ENCODE data around the gene HECW1.
"Not testable (repeated sequence)": the region's sequence is repeated elsewhere in the genome, so short reads cannot be mapped to it uniquely, and the experiment has no call there.

HECW1 gene

GRCh38 chr7:43572516-43573049 lies 460.1 kb downstream of the HECW1 start:
- no peak for DNase-seq (ENCODE audit: low read depth)
- TF ChIP-seq, protein P1, sequence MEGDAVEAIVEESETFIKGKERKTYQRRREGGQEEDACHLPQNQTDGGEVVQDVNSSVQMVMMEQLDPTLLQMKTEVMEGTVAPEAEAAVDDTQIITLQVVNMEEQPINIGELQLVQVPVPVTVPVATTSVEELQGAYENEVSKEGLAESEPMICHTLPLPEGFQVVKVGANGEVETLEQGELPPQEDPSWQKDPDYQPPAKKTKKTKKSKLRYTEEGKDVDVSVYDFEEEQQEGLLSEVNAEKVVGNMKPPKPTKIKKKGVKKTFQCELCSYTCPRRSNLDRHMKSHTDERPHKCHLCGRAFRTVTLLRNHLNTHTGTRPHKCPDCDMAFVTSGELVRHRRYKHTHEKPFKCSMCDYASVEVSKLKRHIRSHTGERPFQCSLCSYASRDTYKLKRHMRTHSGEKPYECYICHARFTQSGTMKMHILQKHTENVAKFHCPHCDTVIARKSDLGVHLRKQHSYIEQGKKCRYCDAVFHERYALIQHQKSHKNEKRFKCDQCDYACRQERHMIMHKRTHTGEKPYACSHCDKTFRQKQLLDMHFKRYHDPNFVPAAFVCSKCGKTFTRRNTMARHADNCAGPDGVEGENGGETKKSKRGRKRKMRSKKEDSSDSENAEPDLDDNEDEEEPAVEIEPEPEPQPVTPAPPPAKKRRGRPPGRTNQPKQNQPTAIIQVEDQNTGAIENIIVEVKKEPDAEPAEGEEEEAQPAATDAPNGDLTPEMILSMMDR (IDR thresholded peaks at IDR 0.05; ENCODE audit: control insufficient read depth, extremely low read depth, insufficient read depth), result no peak
- no peak overlapping the region for H3K4me3 ChIP-seq (ENCODE audit: low read depth, low read length)

DNA sequence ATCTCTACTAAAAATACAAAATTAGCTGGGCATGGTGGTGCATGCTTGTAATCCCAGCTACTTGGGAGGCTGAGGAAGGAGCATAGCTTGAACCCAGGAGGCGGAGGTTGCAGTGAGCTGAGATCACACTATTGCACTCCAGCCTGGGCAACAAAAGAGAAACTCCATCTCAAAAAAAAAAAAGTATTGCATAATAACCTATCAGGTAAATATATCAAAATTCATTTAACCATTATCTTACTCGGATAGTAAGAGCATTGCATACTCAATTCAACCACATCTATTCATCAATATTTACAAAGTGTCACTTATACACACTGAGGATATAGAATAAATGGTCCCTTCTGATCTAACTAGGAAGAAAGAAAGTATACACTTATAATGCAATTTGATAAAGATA lies 461.4 kb downstream of the HECW1 start:
- not testable (repeated sequence) for DNase-seq (ENCODE audit: low read depth); H3K4me3 ChIP-seq (ENCODE audit: low read depth, low read length)

- H3K4me3 ChIP-seq (ENCODE audit: low read depth, low read length), result no peak overlapping the region
- no peak for DNase-seq (ENCODE audit: low read depth)
- TF ChIP-seq, protein P1 (IDR thresholded peaks at IDR 0.05; ENCODE audit: control insufficient read depth, extremely low read depth, insufficient read depth), result no peak
These were observed 463.1 kb downstream of the HECW1 start for GRCh38 chr7:43575506-43575905.

- TF ChIP-seq, protein P1 (IDR thresholded peaks at IDR 0.05; ENCODE audit: control insufficient read depth, extremely low read depth, insufficient read depth), result no peak
- no peak for DNase-seq (ENCODE audit: low read depth)
- no peak overlapping the region for H3K4me3 ChIP-seq (ENCODE audit: low read depth, low read length)
These were observed 463.8 kb downstream of the HECW1 start for GRCh38 chr7:43576241-43576640.

DNA sequence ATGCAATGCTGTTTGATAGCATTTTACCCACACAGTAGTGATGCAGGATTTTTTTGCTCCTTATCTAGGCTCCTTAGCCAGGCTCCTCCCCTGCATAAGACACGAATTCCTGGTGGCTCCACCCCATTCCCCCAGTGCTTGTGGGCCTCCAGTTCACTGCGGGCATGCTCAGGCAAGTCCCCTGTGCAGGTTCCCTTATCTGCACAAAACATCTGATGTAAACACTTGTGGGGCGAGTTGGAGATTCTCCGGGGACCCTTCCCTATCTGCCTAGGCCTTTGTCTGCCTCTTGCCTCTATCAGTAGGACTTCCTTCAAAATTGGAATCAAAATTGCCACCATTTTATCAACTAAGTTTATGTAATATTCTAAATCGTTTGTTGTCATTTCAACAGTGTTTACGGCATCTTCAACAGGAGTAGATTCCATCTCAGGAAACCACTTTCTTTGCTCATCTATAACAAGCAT lies 465.1 kb downstream of the HECW1 start:
- TF ChIP-seq, protein P1 (IDR thresholded peaks at IDR 0.05; ENCODE audit: control insufficient read depth, extremely low read depth, insufficient read depth), result no peak
- no peak overlapping the region for H3K4me3 ChIP-seq (ENCODE audit: low read depth, low read length)
- no peak for DNase-seq (ENCODE audit: low read depth)

DNA sequence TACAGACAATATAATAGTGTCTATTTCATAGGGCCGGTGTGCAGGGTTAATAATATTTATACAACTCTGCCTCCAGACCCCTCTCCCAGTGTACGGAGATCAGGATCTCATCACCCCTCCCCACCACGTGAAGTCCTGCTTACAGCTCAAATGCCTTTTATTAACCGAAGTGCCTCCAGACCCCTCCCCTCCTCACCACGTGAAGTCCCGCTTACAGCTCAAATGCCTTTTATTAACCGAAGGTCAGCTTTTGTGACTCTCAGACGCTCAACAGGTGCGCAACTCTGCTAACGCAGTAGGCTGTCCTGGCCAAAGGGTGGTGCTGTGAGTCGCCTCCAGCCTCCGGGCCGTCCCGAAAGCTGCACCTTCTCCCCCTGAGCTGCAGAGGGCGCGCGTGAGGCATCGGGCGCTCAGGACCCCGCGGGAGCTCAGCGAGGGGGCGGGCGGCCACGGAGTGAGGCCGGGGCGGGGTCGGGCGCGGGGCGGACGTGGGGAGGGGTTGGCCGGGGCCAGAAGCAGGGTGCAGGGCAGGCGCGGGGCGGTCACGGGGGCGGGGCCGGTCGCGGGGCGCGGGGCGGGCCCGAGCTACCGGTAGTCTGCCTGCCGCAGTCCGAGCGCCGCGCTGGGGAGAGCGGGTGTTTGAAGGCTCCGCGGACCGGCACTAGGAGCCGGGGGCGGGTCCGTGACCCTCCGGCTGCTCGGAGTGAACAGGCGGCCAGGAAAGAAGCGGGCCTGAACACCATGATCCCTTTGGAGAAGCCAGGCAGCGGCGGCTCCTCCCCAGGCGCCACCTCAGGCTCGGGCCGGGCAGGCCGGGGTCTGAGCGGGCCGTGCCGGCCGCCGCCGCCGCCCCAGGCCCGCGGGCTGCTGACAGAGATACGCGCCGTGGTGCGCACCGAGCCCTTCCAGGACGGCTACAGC lies 470.3 kb downstream of the HECW1 start, which contains the start of gene STK17A:
TSS of gene STK17A (plus strand) at position 606 of the 921 bp plus-strand sequence. CDS start at position 742, 136 bp downstream.
- peak within 1 kb of the TSS; percentile 69 for H3K4me3 ChIP-seq (ENCODE audit: low read depth, low read length)
- TF ChIP-seq, protein P1 (IDR thresholded peaks at IDR 0.05; ENCODE audit: control insufficient read depth, extremely low read depth, insufficient read depth), result peak; percentile 100
- peak; percentile 75 for DNase-seq (ENCODE audit: low read depth)

GRCh38 chr7:43583424-43584194 lies 471.2 kb downstream of the HECW1 start:
- DNase-seq (ENCODE audit: low read depth), result no peak
- TF ChIP-seq, protein P1 (IDR thresholded peaks at IDR 0.05; ENCODE audit: control insufficient read depth, extremely low read depth, insufficient read depth), result peak; percentile 55
- H3K4me3 ChIP-seq (ENCODE audit: low read depth, low read length), result peak overlapping the region; percentile 69

Measured in LNCaP clone FGC (cell line).